ENCODE data around the gene FOXD1.
"Not testable (repeated sequence)": the region's sequence is repeated elsewhere in the genome, so short reads cannot be mapped to it uniquely, and the experiment has no call there.

FOXD1 gene

DNA sequence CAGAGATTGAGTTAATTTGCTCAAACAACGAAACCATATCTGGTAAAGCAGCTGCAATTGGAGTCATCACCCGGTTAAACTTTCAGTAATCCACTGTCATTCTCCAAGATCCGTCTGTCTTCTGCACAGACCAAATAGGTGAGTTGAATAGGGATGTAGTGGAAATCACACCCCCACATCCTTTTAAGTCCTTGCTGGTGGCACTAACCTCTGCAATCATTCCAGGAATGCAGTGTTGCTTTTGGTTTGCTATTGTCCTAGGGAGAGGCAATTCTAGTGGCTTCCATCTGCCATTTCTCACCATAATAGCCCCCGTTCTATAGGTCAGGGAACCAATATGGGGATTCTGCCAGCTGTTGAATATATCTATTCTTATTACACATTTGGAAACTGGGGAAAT, 35.1 kb upstream of the FOXD1 start:
- no peak for TF ChIP-seq ZFX (IDR thresholded peaks at IDR 0.05; ENCODE audit: borderline replicate concordance)
- TF ChIP-seq, protein P1, sequence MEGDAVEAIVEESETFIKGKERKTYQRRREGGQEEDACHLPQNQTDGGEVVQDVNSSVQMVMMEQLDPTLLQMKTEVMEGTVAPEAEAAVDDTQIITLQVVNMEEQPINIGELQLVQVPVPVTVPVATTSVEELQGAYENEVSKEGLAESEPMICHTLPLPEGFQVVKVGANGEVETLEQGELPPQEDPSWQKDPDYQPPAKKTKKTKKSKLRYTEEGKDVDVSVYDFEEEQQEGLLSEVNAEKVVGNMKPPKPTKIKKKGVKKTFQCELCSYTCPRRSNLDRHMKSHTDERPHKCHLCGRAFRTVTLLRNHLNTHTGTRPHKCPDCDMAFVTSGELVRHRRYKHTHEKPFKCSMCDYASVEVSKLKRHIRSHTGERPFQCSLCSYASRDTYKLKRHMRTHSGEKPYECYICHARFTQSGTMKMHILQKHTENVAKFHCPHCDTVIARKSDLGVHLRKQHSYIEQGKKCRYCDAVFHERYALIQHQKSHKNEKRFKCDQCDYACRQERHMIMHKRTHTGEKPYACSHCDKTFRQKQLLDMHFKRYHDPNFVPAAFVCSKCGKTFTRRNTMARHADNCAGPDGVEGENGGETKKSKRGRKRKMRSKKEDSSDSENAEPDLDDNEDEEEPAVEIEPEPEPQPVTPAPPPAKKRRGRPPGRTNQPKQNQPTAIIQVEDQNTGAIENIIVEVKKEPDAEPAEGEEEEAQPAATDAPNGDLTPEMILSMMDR (IDR thresholded peaks at IDR 0.05): no peak
- no peak overlapping the region for H3K27ac ChIP-seq

DNA sequence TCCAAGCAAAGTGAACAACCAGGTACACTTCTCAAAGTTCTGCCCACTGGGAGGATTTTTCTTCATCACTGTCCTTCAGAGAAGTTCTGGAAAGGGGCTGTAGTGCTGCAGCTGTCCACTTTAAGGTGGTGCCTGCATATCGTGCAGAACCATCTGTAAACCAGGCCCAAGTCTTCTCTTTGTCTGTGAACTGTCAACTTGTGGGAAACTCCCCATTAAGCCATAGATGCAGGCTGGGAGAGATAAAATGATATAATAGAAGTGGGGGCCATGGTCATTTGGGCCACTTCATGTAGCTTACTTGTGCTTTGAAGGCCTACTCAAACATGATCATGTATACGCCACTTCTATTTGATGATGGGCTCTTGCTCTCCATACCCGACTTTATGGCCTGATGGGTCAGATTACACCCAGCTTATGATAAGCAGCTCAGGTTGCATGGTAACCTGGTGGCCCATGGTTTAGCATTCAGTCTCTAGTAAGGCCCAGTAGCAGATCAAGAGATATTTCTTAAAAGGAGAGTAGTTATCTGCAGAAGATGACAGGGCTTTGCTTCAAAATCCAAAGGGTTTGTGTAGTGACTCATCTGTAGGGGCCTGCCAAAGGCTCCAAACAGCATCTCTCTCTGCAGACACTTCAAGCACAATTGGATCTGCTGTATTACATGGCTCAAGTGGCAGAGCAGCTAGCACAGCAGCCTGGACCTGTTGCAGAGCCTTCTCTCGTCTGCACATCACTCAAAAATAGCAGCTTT, 34.0 kb upstream of the FOXD1 start:
- H3K27ac ChIP-seq: no peak overlapping the region
- TF ChIP-seq ZFX (IDR thresholded peaks at IDR 0.05; ENCODE audit: borderline replicate concordance): no peak
- TF ChIP-seq, protein P1 (IDR thresholded peaks at IDR 0.05): no peak

DNA sequence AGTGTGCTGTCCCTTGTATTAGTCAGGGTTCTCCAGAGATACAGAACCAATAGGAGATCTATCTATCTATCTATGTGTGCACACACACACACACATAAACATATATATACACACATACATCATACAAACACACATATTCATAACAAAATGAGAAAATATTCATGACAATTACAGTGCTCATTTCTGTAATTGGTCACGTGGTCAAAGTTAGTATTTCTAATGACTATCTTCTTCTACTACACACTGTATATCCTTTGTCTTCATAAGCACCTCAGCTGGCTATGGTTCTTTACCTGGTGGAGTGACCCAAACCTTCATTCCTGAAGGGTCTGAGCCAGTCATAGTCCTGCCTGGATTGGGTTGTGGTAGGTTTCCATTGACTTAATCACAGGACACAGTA, 31.9 kb upstream of the FOXD1 start:
- no peak for TF ChIP-seq ZFX (IDR thresholded peaks at IDR 0.05; ENCODE audit: borderline replicate concordance)
- TF ChIP-seq, protein P1 (IDR thresholded peaks at IDR 0.05): no peak
- no peak overlapping the region for H3K27ac ChIP-seq

DNA sequence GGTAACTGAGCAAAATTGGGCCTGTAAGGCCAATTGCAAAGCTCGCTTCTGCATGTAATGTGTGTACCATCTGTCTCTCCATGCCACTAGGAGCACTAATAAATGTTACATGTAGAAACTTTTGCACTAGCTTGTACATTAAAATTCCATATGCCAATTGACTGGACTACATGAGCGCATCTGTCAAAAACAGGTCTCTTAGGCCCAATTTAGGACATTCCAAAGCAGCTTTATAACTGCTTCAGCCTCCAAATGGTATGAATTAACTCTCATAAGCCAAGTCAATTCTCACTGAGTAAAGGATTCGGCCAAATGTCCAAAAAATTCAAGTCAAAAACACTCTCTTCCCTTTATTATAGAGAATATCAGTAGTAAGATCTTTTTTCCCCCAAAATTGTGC, 23.5 kb upstream of the FOXD1 start:
- no peak for TF ChIP-seq ZFX (IDR thresholded peaks at IDR 0.05; ENCODE audit: borderline replicate concordance)
- TF ChIP-seq, protein P1 (IDR thresholded peaks at IDR 0.05): no peak
- H3K27ac ChIP-seq: no peak overlapping the region

DNA sequence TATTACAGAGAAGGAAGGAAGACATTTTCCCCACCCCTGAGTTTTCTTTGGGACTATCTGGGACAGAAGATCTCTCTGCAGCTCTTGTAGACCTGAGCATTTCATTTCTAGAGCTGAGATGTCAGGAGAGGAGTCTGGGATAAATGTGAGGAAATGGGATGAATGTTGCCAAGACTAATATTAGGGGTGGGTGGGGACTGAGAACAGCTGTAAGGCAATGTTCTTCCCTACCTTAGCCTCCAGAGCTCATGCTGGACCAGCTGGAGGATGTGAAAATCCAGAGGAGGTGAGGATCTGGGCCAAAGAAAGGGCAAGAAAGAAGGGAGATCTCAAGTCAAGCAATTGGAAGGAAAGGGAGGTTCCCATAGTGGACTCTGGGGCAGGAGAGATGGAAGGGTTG, 23.1 kb upstream of the FOXD1 start:
- H3K27ac ChIP-seq: no peak overlapping the region
- TF ChIP-seq, protein P1 (IDR thresholded peaks at IDR 0.05): no peak
- TF ChIP-seq ZFX (IDR thresholded peaks at IDR 0.05; ENCODE audit: borderline replicate concordance): no peak

DNA sequence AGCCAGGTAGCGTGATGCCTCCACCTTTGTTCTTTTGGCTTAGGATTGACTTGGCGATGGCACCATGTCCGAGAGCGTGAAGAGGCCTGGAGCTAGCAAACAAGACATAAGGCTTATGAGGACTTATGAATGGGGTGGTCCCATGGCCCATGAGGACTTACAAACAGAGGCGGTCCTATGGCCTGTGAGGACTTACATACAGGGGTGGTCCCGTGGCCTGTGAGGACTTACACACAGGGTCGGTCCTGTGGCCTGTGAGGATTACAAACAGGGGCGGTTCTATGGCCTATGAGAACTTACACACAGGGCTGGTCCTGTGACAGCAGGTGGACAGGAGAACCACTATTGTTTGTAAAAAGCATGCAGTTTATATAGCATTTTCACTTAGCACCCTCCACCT, 21.3 kb upstream of the FOXD1 start:
- no peak overlapping the region for H3K27ac ChIP-seq
- TF ChIP-seq ZFX (IDR thresholded peaks at IDR 0.05; ENCODE audit: borderline replicate concordance): no peak
- TF ChIP-seq, protein P1 (IDR thresholded peaks at IDR 0.05): no peak

DNA sequence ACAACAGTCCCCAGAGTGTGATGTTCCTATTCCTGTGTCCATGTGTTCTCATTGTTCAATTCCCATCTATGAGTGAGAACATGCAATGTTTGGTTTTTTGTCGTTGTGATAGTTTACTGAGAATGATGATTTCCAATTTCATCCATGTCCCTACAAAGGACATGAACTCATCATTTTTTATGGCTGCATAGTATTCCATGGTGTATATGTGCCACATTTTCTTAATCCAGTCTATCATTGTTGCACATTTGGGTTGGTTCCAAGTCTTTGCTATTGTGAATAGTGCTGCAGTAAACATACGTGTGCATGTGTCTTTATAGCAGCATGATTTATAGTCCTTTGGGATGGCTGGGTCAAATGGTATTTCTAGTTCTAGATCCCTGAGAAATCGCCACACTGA, 20.1 kb upstream of the FOXD1 start:
- H3K27ac ChIP-seq: not testable (repeated sequence)
